ENCODE results near the gene PICALM. TPM values are rescaled to one million over a fixed set of nuclear protein-coding genes. Genes with fewer than 3 reads are reported as not detected.

Gene PICALM
- total and polyA plus RNA-seq, 10 of the 15 experiments (the other 5 are each of a cell fraction or from before 2014, with no cell fraction given) = 4.3 to 150 (median 41.8) TPM

- no peak for TF ChIP-seq ZNF687 (IDR thresholded peaks at IDR 0.05)
- no peak for TF ChIP-seq FOXM1 (IDR thresholded peaks at IDR 0.05; ENCODE audit: low read depth, low read length)
- no peak for TF ChIP-seq LARP7 (IDR thresholded peaks at IDR 0.05)
- TF ChIP-seq ZBTB4 (CRISPR knock-in tag; IDR thresholded peaks at IDR 0.05) = no peak
- no peak for TF ChIP-seq SMAD5 (IDR thresholded peaks at IDR 0.05; ENCODE audit: low read depth)
- no peak for TF ChIP-seq ZNF274 (IDR thresholded peaks at IDR 0.05; ENCODE audit: insufficient read depth, insufficient read length)
- TF ChIP-seq RAD51 (IDR thresholded peaks at IDR 0.05) = no peak
Observed at GRCh38 chr11:85934596-85935169, 134.2 kb downstream of the PICALM start (continued).

Measured in GM12878 (cell line).